Head of caudate nucleus (tissue), 42 donors: ENCODE results near the gene MCM3AP.
"Not testable (repeated sequence)": the region's sequence is repeated elsewhere in the genome, so short reads cannot be mapped to it uniquely, and the experiment has no call there.

Source experiments
- DNase-seq, 42 donors: peaks; one replicate each; pipeline versions ENCODE4 v3.0.0 to v3.0.0-alpha.2; 2020 to 2021; ENCODE audit warnings: mixed read lengths in 7 of 42
- intact Hi-C: fragments of 100-400 bp; cut with DNase I; formaldehyde crosslinking; loops from one replicate; pipeline ENCODE4 v1.15.0; 2022

MCM3AP gene

DNA sequence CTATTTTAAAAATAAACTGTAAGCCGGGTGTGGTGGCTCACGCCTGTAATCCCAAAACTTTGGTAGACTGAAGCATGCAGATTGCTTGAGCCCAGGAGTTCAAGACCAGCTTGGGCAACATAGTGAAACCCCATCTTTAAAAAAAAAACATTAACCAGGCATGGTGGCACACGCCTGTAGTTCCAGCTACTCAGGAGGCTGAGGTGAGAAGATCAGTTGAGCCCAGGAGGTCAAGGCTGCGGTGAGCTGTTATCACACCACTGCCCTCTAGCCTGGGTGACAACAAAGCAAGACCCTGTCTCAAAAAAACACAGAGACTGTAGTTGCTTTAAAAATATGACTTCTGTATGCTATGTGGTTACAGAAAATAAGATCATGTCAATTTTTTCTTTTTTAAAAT is 32.6 kb downstream of the MCM3AP start:
- no peak for DNase-seq
- intact Hi-C loops: no loop called here

DNA sequence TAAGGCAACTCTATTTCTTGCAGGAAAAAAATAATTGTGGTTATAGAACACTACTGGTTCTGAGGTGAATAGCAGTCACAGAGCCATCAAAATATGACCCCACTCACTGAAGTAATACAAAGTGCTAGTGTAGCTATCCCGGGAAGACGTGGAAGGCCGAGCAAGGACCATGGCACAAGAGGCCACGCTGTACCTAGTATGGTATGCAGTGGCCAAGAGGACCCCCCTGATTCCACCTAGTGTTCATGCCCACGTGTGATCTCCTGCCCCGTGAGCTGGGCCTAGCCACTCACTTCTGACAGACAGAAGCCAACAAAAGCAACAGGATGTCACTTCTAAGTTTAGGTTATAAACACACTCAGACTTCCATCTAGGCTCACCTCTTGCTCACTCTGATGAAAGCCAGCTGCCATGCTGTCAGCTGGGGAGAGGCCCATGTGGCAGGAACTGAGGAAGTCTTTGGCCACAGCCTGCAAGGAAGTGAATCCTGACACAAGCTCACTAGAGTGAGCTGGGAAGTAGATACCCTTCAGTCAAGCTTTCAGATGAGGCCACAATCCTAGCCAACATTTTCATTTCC is 35.2 kb downstream of the MCM3AP start:
- no peak for DNase-seq
- intact Hi-C loops: no loop called here

DNA sequence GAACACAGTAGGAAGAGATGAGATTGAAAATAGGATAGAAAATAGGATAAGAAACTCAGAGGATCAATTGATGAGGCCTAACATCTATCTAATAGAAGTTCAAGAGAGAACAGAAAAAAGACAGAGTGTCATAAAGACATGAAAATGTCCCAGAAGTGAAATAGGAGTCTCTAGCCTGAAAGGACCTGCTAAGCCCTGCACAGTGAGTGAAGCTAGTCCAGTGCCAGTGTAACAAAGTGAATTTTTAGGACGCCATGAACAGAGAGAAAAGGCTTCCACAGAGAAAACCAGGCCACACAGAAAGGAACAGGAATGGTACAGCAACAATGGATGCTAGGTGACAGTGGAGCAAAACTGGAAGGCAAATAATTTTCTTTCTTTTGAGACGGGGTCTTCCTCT is 36.6 kb downstream of the MCM3AP start:
- DNase-seq: no peak
- intact Hi-C loops: no loop called here

DNA sequence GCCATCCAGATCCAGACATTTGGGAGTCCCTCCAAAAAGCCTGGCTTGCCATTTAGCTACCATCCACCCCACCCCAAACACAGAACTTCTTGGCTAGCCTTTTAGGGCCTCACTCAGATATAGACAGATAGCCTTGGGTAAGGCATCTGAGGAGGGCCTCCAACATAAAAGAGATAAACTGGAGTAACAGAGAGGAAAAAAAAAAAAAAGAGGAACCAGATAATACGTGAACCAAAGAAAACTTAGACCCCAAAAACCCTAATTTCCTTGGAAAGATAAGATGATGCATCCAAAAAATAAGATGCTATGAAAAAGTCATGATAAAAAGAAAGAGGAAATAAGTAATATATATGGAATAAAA is 37.0 kb downstream of the MCM3AP start:
- intact Hi-C loops: no loop called here
- DNase-seq: no peak

DNA sequence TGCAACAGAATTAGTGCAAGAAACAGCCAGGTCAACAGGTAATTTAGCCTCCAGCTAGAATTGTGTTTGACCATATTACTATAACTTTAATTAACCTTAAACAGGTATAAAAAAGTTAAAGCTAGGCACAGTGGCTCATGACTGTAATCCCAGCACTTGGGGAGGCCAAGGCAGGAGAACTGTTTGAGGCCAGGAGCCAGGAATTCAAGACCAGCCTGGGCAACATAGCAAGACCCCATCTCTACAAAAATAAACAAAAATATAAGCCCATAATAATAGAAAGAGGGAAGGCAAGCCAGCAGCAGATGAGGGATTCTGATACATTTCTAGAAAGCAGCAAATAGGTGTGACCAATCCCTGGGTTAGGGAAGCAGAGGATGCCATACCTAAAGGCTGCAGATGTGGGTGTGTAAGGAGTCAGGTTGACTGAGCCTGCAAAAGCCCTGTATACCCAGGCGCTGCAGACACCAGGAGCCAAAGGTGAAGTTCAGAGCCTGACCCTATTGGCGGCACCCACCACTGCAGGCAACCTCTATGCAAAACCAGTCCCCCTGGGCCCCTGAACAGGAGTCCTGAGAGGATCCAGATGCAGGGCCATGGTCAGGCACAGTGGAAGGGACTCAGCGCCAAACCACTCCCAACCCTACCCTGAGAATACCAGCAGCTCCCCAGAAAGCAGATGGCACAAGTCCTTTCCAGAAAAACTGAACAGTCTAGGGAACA is 37.6 kb downstream of the MCM3AP start:
- intact Hi-C loops: no loop called here
- DNase-seq: no peak

DNA sequence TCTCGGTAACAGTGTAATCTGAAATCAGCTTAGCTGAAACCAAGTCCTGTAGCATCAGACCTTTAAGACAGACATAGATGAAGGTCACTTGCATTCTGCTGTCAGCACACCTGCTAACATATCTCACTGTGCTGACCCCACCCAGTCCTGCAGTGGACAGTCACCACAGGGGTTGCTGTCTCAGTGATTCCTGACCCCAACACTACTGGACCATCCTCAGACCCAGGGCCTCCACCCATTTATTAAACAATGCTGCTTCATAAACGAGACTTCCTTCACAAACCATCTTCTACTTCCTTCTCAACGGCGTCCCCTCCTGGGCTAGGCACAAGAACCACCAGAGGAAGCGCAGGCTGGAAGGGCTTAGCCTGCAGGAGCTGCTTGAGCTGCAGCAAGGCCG is 39.1 kb downstream of the MCM3AP start:
- no peak for DNase-seq
- intact Hi-C loops: no loop called here

DNA sequence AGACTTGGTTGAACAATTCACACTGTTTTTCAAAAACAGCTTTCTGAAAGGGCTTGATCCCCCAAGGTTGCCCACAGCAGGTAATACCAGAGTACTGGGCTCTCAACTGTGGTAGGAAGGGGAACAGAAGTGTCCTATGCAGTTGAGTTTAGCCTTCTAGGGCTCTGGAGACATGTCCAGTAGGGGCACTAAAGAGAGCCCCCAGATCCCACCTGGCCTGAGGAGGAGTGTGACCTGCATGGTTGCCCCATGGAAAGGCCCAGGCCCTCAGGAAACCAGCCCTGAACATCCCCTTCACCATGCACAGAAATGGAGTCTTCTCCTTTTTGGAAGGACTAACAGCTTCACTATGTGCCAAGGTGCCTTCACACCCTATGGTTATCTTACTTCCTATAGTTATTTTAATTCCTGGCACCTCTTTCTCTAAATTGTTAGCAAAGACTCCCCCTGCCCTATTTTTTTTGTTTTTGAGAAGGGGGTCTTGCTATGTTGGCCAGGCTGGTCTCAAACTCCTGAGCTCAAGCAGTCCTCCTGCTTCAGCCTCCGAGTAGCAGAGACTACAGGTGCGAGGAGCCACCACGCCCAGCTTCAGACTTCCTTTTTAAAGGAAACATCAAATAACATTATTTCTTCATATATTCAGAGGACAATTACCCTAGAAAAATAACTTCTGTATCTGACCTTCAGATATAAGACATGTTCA is 40.0 kb downstream of the MCM3AP start:
- DNase-seq: peak in 1 of 42 donors; percentile 2
- intact Hi-C loops: no loop called here

DNA sequence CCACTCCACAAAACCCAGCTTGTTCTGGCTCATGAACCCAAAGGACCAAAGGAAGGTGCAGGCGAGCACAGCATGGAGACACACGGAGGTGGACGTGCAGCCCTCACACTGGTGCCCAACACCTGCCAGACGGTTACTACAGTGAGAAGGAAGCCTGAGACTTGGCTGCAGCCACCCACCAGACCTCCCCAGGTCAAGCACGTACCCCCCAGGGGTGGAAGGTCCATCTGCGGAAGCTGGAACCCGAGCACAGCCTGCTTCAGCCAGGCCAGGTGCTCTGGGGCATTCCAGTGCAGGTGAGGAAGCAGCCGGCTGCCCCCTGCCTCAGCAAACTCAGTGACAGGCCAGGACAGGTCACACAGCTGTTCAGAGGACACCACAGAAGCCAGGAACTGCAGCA is 40.8 kb downstream of the MCM3AP start:
- peak in 1 of 42 donors; percentile 9 for DNase-seq
- intact Hi-C loops: no loop called here

DNA sequence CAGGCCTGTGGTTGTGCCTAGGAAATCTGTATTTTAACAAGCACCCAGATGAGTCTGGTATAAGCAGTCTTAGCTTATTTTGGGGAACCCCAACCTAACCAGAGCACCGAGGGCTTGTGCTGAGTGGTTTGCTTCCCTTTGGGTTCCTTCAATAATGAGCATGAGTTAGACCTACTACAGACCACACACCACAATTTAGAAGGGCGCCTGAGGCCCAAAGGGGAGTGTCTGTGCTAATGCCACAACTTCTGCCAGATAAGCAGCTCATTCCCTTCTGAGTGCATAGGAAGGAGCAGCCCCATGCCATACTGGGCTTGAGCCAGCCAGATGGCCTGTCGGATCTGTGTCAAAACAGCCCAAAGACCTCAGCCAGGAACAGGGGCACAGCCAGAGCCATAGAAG is 41.5 kb downstream of the MCM3AP start:
- peak in 19 of 42 donors; percentile 10 to 78 (median 46) for DNase-seq
- intact Hi-C loops: no loop called here

DNA sequence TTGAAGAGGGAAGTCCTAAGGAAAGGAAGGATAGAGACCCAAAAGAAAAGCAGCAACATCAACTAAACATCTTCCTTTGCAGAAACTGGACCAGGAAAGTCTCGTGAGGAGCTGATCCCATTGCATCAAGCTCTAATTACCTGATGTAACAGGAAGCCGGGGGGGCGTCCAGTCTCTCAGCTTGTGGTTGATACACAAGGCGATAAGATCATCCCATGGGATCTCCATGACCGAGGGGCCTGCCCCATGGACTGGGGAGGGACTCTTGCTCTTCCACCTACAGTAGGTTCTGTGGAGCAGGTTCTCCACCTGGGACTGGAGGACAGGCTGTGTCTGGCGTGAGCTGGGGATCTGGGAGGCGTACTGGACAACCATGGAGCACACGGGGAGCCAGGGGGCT is 42.1 kb downstream of the MCM3AP start:
- DNase-seq: peak in 1 of 42 donors; percentile 6
- intact Hi-C loops: no loop called here

DNA sequence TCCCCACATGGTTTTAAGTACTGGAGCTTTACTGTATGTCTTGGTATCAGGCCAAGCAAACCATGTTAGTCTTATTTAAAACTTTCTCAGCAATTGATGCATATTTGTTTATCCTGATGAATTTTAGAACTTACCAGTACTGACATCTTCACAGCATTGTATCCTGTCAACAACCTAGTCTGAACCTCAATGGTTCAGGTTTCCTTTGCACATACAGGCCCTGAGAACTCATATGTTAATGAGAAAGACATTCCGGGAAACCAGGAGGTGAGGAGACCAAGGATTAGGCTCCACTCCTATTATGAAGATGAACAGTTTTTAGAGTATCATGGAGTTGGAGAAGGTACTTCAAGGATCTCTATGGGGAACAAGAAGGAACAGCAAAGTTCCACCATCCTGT is 43.8 kb downstream of the MCM3AP start:
- intact Hi-C loops: not testable (repeated sequence)

DNA sequence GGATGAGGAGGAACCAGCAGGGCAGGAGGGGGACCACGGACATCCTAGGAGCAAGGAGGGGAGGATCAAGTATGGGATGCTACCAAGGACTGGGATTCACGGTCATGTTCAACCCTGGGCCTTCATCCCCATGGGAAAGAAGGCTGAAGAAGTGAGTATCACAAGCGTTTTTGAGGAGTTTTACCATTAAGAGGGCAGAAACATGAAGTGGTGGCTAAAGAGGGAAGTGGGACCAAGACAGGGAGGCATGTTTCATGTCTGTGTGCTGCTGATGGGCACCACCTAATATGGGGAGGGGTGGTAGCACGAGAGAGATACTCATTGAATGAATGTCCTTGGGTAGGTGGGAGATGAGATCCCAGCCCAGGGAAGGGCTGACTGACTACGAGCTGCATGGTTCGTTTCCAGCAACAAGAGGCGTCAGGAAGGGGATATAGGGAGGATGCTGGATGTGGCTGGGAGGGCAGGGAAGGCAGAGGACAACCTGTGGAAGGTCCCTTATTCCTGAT is 45.5 kb downstream of the MCM3AP start:
- intact Hi-C loops: no loop called here
- peak in 2 of 42 donors; percentile 7 to 12 for DNase-seq

More for the DNA sequence above, 43.8 kb downstream of the MCM3AP start:
- DNase-seq: not testable (repeated sequence)

DNA sequence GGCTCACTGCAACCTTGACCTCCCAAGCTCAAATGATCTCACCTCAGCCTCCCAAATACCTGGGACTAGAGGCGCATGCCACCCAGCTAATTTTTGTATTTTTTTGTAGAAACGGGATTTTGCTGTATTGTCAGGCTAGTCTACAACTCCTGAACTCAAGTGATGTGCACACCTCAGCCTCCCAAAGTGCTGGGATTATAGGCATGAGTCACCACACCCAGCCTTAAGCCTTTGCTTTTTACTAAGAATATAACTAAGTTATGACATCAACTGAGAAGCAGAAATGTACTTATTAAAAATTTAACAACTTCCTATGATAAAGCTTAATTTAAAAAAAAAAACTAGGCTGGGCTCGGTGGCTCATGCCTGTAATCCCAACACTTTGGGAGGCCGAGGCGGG is 47.9 kb downstream of the MCM3AP start:
- intact Hi-C loops: no loop called here

DNA sequence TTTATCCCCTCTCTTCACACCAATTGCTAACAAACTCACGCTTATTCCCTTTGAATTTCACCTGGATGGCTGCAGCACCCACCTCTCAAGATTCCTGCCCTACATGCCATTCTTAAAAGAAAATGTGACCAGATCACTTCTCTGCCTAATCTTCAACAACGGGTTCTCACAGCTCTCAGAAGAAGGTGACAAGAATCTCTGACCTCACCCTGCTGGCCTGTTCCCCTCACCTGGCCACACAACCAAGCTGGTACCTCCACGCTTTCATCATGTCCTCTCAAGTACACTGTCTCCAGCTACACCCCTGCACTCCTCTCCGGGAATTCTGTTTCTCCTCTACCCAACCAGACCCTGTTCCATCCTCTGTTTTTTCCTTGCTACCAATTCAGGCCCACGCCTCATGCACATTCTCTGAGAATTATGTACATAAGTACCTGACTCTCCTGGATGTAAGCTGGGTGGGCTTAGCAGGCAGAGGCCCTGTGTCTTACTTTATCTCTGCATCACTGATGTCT is 50.9 kb downstream of the MCM3AP start:
- intact Hi-C loops: no loop called here
- DNase-seq: peak in 2 of 42 donors; percentile 3 to 15

More for the DNA sequence above, 47.9 kb downstream of the MCM3AP start:
- peak in 3 of 42 donors; percentile 21 to 55 (median 23) for DNase-seq

DNA sequence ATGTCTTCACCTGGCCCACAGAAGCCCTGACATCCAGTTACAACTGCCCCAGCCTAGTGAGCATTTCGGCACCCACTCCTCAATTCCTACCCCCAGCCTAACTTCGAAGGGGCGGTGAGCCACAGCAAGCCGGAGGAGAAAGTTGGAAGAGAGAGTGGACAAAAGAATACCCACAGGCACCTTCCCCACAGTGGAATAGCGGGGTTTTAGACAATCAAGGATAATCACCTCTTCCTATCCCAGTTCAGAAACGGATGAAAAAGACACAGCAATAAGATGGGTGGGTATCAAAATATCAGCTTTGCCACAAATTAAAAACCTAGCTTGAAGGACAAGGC is 55.5 kb downstream of the MCM3AP start:
- no peak for DNase-seq
- intact Hi-C loops: loop anchor here (5.0 to 10.0 kb wide), 2 partner anchors 57 to 85 kb away; partner anchors contain the start of genes MCM3AP and YBEY

DNA sequence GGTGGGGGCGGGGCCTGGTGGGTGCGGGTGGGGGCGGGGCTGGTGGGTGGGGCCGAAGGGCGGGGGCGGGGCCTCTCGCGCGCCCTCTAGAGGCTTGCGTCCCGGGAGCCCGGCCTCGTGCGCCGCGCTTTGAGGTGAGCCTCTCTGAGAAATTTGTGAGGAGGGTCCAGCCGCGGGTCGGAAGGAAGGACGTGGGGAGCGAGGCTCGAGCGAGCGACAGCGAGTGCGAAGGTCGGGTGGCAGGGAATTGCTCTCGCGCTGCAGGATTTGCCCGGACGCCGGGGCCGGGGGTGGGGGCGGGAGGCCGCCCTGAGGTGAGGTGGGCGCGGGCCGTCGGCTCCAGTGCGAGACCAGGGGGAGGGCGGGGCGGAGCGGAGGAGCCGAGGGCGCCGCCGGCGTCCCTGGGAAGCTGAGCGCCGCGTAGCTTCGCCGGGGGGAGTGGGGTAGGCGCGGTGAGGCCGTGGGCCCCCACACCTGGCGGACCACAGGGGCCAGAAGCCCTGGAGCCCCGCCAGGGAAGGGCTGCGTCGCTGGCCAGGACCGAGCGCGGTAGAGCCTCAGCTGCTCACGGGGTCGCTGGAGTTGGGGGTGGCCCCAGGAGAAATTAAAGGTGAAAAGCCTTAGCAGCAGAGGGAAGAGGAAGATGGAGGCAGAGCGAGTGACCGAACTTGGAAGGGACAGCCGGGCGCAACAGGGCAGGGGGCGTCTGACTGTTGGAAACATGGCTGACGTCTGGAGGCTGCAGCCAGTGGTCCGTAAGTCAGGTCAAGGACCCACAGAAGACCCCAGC is 56.1 kb downstream of the MCM3AP start:
- intact Hi-C loops: loop anchor here (5.0 to 10.0 kb wide), 2 partner anchors 58 to 85 kb away; partner anchors contain the start of genes MCM3AP and YBEY
- DNase-seq: peak in 8 of 42 donors; percentile 15 to 55 (median 42)

DNA sequence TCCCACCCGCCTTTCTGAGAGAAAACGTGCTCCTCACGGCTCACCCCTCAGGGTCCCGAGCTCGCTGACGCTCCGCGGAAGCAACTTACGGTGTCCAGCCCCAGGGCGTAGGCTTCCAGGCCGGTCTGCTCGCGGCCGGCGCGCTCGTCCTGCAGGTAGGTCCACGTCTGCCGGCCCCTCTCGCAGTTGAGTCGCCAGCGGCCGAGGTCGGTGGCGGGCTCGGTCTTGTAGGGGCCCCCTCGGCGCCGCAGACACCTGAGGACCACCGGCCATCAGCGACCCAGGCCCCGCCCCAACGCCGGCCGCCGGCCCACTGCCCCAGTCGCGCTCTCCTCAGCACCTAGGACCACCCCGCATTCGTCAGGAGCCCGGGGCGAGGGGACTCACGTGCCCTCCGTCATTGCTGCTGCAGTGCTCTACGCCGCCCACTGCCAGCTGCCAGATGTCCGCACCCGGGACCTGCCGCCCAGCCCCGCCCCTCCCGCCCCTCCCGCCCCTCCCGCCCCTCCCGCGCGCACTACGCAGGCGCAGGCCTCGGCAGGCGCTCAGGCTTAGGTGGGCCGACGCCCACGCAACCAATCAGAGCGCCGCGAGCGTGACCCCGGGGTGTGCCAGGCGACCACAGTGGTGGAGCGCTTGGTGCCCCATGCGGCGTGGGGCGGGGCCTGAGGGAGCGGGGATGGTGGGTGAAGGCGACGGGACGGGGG is 56.9 kb downstream of the MCM3AP start, which contains the start of gene LSS:
Gene LSS, minus strand, starts transcription at position 430 of the 707 bp plus-strand sequence. Its CDS starts 29 bp downstream, at position 401.
- intact Hi-C loops: loop anchor here (5.0 to 10.0 kb wide), 2 partner anchors 59 to 84 kb away; partner anchors contain the start of genes MCM3AP and YBEY
- DNase-seq: peak; percentile 93 to 100 (median 98)

DNA sequence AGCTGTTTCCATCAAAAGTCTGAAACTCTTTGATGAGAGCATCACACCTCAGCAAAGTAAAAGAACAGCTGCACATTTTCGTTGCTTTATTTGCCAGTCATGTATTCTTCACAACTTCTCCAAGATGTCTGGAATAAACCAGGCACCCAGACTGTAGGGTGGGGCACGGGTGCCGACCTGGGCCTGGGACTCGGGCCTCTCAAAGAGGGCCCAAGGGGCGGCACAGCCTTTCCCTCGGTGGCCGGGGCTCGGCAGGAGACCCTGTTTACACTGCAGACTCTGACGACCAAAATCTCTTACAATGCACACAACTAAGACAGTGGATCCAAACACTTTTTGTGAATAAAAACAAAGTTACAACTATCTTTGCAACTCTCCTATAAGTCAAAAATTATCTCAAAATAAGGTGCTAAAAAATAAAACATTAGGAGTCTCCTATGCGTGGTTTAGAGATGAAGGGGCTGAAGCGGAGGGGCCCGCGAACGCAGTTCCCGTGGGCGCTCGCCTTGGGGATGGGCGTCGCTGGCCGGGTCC is 57.5 kb downstream of the MCM3AP start:
- peak in 6 of 42 donors; percentile 8 to 52 (median 36) for DNase-seq
- intact Hi-C loops: loop anchor here (5.0 to 10.0 kb wide), 2 partner anchors 59 to 83 kb away; partner anchors contain the start of genes MCM3AP and YBEY
